Skeletal muscle tissue (tissue), 4 donors: Measurements from ENCODE around the gene MAST2. TPM values are rescaled to one million over a fixed set of nuclear protein-coding genes. Genes with fewer than 3 reads are reported as not detected.
A peak's percentile ranks its signal among the peaks of the same experiment; 100 is the strongest.

Experiments used
- H3K27ac ChIP-seq: one replicate; pipeline ENCODE4 v1.7.0; 2013; ENCODE audit warnings: mild to moderate bottlenecking, low read depth, low read length, inconsistent platforms
- H3K27me3 ChIP-seq, 3 donors: one replicate each; pipeline ENCODE4 v1.7.0; 2013; ENCODE audit warnings: low read length in 3 of 3; ENCODE audit not compliant: control insufficient read depth in 3 of 3, insufficient read depth in 3 of 3
- H3K36me3 ChIP-seq, 3 donors: one replicate each; pipeline ENCODE4 v1.7.0; 2013; ENCODE audit warnings: low read length in 3 of 3; ENCODE audit not compliant: control insufficient read depth in 3 of 3, insufficient read depth in 3 of 3
- H3K4me1 ChIP-seq, 3 donors: one replicate each; pipeline ENCODE4 v1.7.0; 2013; ENCODE audit warnings: low read length in 3 of 3, mild to moderate bottlenecking in 3 of 3; ENCODE audit not compliant: control insufficient read depth in 3 of 3, insufficient read depth in 3 of 3
- H3K4me3 ChIP-seq, 3 donors: one replicate each; pipeline ENCODE4 v1.7.0; 2013; ENCODE audit warnings: low read length in 3 of 3
- H3K9ac ChIP-seq, 3 donors: one replicate each; pipeline ENCODE4 v1.7.0; 2013; ENCODE audit warnings: low read length in 3 of 3, mild to moderate bottlenecking in 3 of 3, moderate library complexity in 2 of 3, low read depth in 1 of 3
- H3K9me3 ChIP-seq, 3 donors: one replicate each; pipeline ENCODE4 v1.7.0; 2013; ENCODE audit warnings: low read length in 3 of 3; ENCODE audit not compliant: control insufficient read depth in 3 of 3
- total RNA-seq: library from RNA; depleted of rRNA; stranded (reverse); fragments of >200 nt; gene quantifications from one replicate; pipeline ENCODE4 v1.2.3, GENCODE V29; 2014
- donor health status: Osteomylitis.

MAST2 gene
- total RNA-seq, 1 donor from 2014 or later, result 42.8 TPM

DNA sequence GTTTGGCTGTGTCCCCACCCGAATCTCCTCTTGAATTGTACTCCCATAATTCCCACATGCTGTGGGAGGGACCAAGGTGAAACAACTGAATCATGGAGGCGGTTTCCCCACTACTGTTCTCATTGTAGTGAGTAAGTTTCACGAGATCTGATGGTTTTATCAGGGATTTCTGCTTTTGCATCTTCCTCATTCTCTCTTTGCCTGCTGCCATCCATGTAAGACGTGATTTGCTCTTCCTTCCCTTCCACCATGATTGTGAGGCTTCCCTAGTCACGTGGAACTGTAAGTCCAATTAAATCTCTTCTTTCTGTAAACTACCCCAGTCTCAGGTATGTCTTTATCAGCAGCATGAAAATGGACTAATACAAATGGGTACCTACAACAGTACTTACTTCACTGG lies 255.5 kb downstream of the MAST2 start:
- Histone ChIP-seq H3K9ac (no peak overlapping the region), H3K9me3 (no peaks in the 10 kb centered on the region), H3K27ac (no peak overlapping the region), H3K36me3 (peaks cover 2 to 27% (median 3%) of the 10 kb centered on the region in 3 donors), H3K4me1 (no peaks in the 10 kb centered on the region), H3K27me3 (no peaks in the 10 kb centered on the region), H3K4me3 (no peak overlapping the region)

DNA sequence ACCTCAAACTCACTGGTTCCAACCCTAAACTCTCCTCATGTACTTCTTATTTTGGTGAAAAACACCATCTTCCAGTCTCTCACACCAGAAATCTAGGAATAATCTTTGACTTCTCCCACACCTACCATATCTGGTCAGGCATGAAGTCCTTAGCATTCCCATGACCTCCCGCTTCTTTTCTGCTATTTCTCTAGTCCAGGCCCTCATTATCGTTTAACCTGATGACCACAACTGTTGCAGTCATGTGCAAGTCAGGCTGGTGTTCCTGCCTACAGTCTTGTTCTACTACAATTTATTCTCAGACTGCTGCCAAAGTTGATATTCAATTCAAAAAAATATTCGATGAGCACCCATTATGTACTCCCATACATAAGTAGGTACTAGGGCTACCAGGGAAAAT lies 257.7 kb downstream of the MAST2 start:
- Histone ChIP-seq H3K4me1 (no peaks in the 10 kb centered on the region), H3K36me3 (peaks cover 2 to 29% (median 3%) of the 10 kb centered on the region in 3 donors), H3K27ac (no peak overlapping the region), H3K9me3 (no peaks in the 10 kb centered on the region), H3K9ac (no peak overlapping the region), H3K4me3 (no peak overlapping the region), H3K27me3 (no peaks in the 10 kb centered on the region)

DNA sequence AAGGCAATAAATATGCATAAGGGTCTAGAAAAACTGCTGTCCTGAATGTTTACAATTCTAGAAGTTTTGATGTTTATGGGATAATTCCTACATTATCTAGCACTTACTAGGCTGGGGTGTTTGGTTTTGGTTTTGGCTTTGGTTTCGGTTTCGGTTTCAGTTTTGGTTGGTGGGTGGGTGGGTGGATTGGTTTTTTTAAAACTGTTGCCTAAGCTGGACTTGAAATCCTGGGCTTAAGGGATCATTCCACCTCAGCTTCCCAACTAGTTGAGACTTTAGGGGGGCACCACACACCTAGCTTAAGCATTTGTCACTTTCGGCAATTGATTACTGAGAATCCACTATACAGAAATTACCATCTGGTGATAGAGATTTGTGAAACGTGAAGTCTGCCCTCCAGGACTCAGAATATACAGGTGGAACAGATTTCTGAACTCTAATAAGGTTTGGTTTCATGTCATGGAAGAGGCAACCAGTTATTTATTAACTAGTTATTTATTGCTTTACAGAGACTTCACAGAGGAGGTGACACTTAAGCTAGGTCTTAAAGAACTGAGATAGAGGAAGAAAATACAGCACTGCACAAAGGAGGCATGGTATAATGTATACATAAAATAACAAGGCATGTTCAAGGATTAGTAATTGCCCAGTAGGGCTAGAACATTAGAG lies 259.4 kb downstream of the MAST2 start:
- H3K4me1 ChIP-seq, result no peaks in the 10 kb centered on the region
- no peak overlapping the region for H3K9ac ChIP-seq
- H3K27ac ChIP-seq, result no peak overlapping the region
- no peak overlapping the region for H3K4me3 ChIP-seq
- no peaks in the 10 kb centered on the region for H3K27me3 ChIP-seq
- peaks cover 2 to 22% (median 3%) of the 10 kb centered on the region in 3 donors for H3K36me3 ChIP-seq
- no peaks in the 10 kb centered on the region for H3K9me3 ChIP-seq

DNA sequence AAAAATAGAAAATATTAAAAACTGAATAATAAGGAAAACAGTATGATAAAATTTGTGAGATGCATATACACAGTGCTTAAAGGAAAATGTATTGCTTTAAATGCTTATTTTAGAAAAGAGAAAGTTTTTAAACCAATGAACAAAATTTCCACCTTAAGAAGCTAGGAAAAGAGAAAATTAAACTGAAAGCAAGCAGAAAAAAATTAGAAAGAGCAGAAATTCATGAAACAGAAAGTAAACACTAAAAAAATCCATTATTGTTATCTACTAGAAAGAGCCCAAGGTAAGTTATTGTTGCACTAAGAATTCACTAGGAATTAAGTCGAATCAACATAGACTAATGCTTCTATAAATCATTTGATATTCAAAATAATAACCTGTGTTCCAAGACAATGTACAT lies 261.3 kb downstream of the MAST2 start:
- H3K27ac ChIP-seq, result no peak overlapping the region
- no peaks in the 10 kb centered on the region for H3K27me3 ChIP-seq
- H3K36me3 ChIP-seq, result peaks cover 0 to 21% (median 2%) of the 10 kb centered on the region in 3 donors
- H3K4me3 ChIP-seq, result no peak overlapping the region
- no peaks in the 10 kb centered on the region for H3K4me1 ChIP-seq
- no peak overlapping the region for H3K9ac ChIP-seq
- no peaks in the 10 kb centered on the region for H3K9me3 ChIP-seq

DNA sequence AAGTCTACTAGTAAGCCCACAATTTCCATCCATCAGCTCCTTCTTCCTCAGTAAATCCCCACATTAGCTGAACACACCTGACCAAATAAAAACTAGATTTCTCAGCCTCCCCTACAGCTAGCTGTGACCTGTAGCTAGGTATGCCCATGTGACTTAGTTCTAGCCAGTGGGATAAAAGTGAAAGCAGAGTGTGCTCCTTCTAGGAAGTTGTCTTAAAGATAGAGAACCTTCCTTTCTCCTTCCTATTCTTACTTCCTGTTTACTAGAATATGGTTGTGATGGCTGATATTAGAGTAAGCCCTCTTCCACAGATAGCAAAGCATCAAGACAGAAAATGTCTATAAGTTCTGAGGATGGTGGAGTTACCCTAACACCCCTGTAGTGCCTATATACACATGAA lies 262.0 kb downstream of the MAST2 start:
- Histone ChIP-seq H3K4me1 (peaks cover 0 to 2% (median under 1%) of the 10 kb centered on the region in 3 donors), H3K27ac (no peak overlapping the region), H3K4me3 (no peak overlapping the region), H3K27me3 (no peaks in the 10 kb centered on the region), H3K9me3 (no peaks in the 10 kb centered on the region), H3K9ac (no peak overlapping the region), H3K36me3 (peaks cover 0 to 21% (median 2%) of the 10 kb centered on the region in 3 donors)

DNA sequence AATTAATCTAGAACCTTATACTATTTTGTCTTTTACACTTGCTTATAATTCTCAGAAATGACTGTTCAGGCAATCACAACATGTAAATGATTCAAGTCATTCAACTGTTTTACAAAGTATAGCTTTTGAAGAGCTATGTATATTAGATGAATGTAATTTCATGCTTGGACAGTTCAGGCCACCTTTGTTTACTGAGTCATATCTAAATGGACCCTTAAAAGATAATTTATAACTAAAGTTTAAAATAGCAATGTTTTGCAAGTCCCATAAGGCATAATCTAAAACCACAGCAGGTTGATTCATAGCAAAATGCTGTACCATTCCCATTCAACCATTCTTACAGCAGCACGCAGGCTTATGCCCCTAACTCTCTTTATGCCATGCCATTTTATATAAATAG lies 264.2 kb downstream of the MAST2 start:
- Histone ChIP-seq H3K4me1 (peaks cover 0 to 4% (median 4%) of the 10 kb centered on the region in 3 donors), H3K36me3 (peaks cover 0 to 9% (median 0%) of the 10 kb centered on the region in 3 donors), H3K9me3 (no peaks in the 10 kb centered on the region)

DNA sequence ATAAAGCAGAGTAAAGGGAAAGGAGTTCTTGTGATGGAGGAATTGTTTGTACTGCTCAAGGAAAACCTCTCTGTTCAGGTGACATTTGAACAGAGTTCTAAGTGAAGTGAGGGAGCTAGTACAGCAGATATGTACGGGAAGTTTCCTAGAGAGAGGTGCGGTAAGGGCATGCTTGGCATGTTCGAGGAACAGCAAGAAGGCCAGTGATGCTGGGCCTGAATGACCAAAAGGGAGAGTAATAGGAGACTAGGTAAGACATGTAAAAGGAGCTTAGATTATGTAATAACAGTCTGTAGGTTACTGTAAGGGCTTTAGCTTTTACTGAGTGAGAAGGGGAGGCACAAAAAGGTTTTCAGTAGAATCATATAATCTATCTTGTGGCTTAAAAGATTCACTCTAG lies 265.1 kb downstream of the MAST2 start:
- H3K4me1 ChIP-seq, result peaks cover 0 to 4% (median 4%) of the 10 kb centered on the region in 3 donors
- H3K27ac ChIP-seq, result no peak overlapping the region
- no peaks in the 10 kb centered on the region for H3K9me3 ChIP-seq
- H3K27me3 ChIP-seq, result no peaks in the 10 kb centered on the region
- no peak overlapping the region for H3K9ac ChIP-seq
- H3K4me3 ChIP-seq, result no peak overlapping the region
- peaks cover 0 to 13% (median 0%) of the 10 kb centered on the region in 3 donors for H3K36me3 ChIP-seq

More for the DNA sequence above, 264.2 kb downstream of the MAST2 start:
- Histone ChIP-seq H3K4me3 (no peak overlapping the region), H3K27me3 (no peaks in the 10 kb centered on the region), H3K27ac (no peak overlapping the region), H3K9ac (no peak overlapping the region)

DNA sequence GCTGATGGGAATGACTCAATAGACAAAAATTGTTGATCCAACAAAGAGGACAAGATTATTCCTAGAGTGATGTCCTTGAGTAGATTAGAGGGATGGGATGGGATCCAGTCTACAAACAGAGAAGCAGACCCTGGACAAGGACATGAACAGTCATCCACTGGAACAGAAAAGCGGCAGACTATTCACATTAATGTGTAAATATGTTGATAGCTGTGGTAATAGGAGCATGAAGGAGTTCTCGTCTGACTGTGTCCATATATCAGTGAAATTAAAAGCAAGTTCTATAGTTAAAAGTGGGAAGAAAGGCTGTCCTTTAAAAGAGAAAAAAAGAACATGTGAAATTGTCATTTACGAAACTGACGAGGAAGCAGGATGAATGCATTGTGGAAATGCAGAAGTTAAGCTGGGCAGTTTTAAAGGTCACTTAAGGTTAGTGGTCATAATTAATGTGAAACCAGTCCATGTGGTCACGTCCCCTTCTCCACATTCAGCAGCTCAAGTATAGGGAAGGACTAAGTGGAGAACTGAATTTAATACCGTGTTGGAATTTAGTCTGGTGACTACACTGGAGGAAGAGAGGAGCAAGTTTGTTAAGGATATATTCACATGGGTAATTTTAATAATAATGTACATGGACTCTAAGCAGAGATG lies 266.9 kb downstream of the MAST2 start:
- peak overlapping the region in 1 of 3 donors; percentile 7 for H3K4me3 ChIP-seq
- H3K9me3 ChIP-seq, result no peaks in the 10 kb centered on the region
- no peaks in the 10 kb centered on the region for H3K27me3 ChIP-seq
- H3K27ac ChIP-seq, result no peak overlapping the region
- peaks cover 0 to 12% (median 0%) of the 10 kb centered on the region in 3 donors for H3K36me3 ChIP-seq
- H3K4me1 ChIP-seq, result peaks cover 0 to 4% (median 4%) of the 10 kb centered on the region in 3 donors
- H3K9ac ChIP-seq, result no peak overlapping the region

DNA sequence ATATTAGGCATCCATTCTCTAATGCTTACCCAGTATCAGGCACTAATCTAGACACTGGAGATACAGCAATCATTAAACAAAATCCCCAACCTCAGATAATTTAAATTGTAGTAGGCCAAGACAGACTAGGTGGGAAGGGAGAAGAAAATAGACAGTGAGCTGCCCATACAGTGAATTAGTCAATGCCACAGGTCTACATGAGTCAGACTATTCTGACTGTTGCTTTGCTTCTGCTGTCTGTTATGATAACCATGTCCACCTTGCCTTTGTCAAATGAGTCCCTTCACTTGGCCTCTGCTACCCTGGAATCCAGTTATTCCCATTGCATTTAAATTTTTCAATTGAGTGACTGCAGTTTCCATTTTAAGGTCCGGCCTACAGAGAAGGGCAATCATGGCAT lies 269.6 kb downstream of the MAST2 start:
- H3K9ac ChIP-seq, result no peak overlapping the region
- H3K9me3 ChIP-seq, result no peaks in the 10 kb centered on the region
- no peaks in the 10 kb centered on the region for H3K27me3 ChIP-seq
- no peak overlapping the region for H3K27ac ChIP-seq
- H3K4me1 ChIP-seq, result peaks cover 0 to 4% (median 4%) of the 10 kb centered on the region in 3 donors
- no peak overlapping the region for H3K4me3 ChIP-seq
- H3K36me3 ChIP-seq, result peaks cover 0 to 6% (median 0%) of the 10 kb centered on the region in 3 donors

DNA sequence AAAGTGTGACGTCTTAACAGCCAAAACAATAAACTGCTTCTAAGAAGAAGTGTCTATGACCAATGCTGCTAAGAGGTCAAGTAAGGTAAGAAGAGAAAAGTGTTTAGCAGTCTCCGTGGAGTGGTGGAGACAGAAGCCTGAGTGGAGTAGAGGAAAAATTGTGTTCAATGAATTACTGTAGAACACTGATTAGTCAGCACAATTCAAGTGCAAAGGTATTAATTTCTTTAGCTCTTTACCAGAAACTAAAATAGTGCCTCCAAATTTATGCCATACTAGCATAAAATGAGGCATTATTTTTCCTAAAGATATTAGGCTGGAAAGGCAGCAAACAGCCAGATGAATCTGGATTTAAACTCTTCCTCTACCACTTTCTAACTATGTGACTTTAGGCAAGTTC lies 272.9 kb downstream of the MAST2 start:
- H3K27me3 ChIP-seq, result no peaks in the 10 kb centered on the region
- peaks cover 0 to 4% (median 0%) of the 10 kb centered on the region in 3 donors for H3K36me3 ChIP-seq
- no peak overlapping the region for H3K9ac ChIP-seq
- H3K9me3 ChIP-seq, result no peaks in the 10 kb centered on the region
- H3K4me1 ChIP-seq, result no peaks in the 10 kb centered on the region
- no peak overlapping the region for H3K4me3 ChIP-seq
- no peak overlapping the region for H3K27ac ChIP-seq
